CD1c-positive myeloid dendritic cell (primary cell): Measurements from ENCODE around the gene ALG2.
"Not testable (repeated sequence)": the region's sequence is repeated elsewhere in the genome, so short reads cannot be mapped to it uniquely, and the experiment has no call there.

Experiments used
- DNase-seq: peaks from one replicate; pipeline ENCODE4 v3.0.0-alpha.2; 2016; ENCODE audit errors: extremely low spot score

ALG2 gene

DNA sequence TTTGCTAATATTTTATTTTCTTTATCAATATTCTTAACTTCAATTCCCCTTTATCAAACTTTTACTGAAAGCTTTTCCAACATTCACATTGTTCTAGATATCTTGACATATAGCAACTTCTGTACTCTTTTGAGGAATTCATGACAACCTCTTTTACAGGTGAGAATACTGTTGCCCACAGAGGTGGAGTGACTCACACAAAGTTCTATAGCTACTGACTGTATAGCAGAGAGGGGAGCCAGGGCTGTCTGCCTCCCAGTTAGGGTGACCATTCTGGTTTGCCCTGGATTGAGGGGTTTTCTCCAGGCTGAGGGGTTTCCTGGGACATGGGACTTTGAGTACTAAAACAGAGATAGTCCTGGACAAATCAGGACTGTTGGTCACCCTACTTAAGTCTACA lies 16.6 kb upstream of the ALG2 start:
- DNase-seq, result no peak

DNA sequence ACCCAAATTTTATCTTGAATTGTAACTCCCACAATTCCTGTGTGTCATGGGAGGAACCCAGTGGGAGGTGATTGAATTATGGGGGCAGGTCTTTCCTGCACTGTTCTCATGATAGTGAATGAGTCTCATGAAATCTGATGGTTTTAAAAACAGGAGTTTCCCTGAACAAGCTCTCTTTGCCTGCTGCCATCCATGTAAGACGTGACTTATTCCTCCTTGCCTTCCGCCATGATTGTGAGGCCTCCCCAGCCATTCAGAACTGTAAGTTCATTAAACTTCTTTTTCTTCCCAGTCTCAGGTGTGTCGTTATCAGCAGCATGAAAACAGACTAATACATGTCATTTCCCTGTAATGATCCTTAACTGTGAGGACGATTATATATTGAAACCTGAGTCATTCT lies 16.1 kb upstream of the ALG2 start:
- DNase-seq, result not testable (repeated sequence)

DNA sequence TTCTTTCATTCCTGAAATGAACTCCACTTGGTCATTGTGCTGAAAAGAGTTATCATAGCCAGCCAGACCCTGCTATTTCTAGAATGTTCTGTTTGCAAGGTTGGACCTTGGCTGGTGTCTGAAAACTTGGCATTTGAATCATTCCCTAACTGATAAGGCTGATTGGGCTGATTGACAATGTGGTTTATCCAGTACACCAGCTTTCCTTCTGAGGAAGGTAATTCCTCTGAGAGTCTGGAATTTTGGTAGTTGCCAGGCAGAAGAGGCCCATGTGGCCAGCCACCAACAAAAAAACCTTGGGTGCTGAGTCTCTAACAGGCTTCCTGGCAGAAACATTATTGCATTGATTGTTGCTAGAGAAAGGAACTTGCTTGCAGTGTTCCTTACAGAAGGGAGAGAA lies 15.6 kb upstream of the ALG2 start:
- no peak for DNase-seq

DNA sequence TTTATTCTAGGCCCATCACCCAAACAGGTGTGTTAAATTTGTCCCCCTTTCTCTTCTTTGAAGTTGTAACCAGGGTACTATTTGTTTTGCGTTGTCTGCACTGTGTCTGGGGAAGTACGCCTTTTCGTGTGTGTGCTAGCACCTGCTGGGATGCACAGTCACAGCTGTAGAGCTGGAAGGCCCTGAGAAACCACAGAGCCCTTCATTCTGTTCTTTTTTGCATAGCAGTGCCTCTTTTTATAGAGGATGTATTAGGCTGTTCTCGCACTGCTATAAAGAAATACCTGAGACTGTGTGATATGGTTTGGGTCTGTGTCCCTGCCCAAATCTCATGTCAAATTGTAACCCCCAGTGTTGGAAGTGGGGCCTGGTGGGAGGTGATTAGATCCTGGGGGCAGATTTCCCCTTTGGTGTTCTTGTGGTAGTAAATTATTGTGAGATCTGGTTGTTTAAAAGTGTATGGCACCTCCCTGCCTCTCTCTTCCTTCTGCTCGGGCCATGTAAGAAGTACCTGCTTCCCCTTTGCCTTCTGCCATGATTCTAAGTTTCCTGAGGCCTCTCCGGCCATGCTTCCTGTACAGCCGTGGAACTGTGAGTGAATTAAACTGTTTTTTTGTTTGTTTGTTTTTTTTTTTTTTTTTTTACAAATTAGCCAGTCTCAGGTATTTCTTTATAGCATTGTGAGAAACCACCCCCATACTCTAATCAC lies 14.3 kb upstream of the ALG2 start:
- DNase-seq, result no peak

DNA sequence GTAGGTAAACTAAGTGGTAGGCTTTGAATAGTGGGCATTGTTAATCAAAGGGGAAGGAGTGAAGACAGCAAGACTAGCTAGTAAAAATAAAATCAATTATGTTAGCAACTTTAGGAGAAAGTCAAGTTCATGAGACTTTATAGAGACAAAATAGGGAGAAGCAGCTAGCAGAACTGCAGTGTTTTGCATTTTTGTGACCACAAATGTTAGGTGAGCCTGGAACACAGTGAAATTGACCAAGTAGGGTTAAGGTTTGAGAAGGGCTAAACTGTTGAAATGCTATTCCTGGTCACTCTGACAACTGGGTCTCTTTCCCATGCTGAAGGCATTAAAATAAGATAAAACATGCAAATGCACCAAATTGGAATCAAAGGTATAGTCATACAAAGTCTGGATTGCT lies 13.3 kb upstream of the ALG2 start:
- DNase-seq, result no peak

DNA sequence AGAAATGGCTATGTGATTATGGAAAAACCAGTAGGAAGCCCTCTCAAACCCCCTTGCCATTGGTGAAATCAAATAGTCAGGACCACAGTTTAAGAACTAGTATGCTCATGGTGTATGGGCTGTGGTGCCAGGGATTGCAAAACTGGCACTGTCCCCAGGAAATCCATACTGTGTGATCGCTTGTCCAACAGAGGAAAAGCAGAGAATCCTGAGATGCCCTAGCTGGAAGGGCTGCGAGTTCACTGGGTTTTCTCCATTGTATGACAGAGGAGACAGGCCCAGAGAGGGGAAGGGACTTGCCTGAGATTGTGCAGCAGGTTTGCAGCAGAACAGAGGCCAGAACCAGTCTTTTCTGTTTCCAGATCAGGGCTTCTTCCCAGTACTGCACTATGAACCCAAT lies 12.9 kb upstream of the ALG2 start:
- no peak for DNase-seq

DNA sequence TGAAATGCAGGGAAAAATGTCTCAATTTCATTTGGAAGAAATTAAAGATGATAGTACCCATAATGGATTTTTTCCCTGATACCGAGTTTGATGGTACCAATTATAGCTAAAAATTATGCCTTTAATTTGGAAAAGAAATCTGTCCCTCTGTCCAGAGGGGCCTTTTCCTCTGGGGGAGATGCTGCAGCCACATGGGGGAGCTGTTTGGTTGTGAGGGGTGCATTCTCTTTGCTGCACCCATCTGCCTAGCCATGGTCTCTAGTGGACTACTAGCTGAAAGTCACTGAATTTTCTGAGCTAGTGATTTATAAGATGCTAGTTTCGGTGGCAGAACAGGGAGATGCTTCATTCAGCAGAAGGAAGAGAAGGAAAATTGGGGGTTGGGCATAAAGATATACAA lies 10.0 kb upstream of the ALG2 start:
- no peak for DNase-seq

DNA sequence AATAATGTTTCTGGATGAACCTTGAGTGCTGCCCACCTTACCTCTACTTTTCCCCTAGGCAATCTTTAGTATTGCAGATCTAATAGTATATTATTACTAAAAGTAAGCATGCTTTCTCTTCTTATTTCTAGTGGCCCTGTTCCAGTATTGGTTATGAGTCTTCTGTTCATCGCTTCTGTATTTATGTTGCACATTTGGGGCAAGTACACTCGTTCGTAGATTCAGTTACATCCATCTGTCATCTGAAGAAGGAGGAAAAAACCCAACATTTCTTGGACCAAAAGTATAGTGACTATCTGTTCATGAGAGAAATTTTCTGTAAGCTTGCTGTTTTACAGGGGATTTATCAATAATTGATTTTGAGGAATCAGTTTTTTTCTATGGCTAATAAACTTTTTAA lies 8.5 kb upstream of the ALG2 start:
- DNase-seq, result no peak

DNA sequence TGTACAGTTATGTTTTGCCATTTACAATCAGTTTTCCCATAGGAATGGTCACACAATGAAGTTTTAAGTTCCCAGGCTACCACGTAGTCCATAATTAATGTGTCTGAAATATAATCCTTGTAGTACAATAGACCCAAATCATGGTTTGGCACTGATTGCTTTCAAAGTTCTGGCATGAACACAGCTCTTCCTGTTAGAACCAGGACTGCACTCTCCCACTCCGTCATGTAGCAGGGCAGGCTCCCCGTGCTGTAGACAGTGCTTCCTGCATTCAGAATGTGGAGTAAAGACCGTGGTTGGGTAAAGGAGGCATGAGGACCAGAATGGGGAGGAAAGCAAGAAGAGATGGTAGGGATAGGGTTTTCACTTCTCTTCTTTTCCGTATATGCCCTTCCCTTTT lies 4.3 kb upstream of the ALG2 start:
- DNase-seq, result no peak

DNA sequence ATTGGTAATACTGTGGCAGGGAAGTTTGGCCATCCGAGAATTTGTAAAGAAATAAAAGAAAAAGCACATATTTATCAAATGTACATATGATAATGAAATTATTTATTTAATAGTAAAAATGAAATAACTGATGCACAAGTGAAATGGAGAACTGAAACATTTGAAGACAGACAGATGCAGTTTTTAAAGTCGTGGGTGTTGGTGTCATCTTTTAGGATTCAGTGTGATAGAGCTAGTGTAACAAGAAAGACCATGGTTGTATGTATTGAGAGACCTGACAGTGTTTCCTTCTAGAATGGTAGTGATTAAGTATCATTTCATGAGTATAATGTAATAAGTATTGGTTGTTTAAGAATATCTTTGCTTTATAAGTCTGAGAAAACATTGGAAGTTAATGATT lies 2.7 kb upstream of the ALG2 start:
- DNase-seq, result peak; percentile 46

DNA sequence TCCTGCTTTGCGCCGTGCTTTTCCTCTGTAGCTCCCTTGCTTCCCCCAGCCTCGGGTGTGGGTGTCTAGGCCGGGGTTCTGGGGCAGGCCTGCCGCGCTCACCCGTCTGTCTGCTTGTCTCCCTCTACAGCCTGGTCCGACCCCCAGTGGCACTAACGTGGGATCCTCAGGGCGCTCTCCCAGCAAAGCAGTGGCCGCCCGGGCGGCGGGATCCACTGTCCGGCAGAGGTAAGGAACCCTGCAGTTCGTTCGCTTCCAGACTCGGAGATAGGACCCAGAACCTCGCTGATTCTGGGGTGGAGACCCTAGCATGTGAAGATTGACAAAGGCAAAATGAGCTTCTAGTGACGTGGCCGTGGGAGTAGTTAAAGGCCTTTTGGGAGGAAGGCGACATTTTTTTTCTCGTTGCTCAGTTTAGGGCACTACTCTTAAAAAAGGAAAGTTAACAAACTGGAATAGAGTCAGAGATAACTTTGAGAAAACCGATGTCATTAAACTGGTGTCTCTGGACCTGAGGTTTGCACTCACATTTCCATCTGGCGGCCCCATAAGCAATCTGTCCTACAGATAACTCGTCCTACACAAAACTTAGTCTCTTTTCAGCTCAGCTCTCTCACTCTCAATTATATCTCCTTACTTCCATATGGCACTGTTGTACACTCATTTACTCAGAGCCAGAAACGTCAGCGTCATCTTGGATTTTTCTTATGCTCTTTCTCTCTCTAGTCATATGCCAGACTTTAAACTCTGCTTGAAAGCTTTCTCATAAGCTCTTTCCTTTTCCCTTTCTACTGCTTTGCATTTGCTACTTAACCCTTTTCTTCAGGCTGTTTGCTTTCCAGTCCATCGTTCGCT lies 901 bp upstream of the ALG2 start:
- DNase-seq, result peak; percentile 36

DNA sequence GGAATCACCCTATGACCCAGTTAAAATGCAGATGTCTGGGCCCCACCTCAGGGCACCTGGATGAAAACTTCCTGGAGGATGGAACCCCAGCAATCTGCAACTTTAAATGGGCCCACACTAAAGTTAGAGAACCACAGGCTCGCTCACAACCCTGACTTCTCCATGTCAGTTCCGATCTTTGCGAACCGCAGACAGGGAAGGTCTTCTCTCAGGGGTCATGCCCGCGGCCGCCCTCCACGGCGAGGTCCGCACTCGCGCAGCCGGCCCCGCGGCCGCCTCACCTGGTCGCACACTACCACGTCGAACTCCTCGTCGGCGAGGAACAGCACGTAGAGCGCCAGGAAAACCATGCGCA lies 499 bp downstream of the ALG2 start:
- DNase-seq, result peak; percentile 61

DNA sequence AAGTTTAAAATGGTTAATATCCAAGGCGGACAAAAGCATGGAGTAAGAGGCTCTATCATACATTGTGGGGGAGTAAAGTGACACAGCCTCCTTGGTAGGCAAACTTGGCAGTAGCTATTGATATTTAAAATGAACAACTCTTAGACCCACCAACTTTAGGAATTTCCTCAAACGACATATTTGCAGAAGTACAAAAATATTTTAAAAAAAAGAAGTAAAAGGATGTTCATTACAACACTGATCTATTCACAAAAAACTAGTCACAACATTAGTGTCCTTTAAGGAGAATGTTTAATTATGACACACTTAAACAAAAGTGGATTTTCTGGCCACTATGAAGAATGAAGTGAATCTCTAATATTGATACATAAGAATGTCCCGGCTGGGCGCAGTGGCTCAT lies 1.7 kb downstream of the ALG2 start:
- peak; percentile 38 for DNase-seq

DNA sequence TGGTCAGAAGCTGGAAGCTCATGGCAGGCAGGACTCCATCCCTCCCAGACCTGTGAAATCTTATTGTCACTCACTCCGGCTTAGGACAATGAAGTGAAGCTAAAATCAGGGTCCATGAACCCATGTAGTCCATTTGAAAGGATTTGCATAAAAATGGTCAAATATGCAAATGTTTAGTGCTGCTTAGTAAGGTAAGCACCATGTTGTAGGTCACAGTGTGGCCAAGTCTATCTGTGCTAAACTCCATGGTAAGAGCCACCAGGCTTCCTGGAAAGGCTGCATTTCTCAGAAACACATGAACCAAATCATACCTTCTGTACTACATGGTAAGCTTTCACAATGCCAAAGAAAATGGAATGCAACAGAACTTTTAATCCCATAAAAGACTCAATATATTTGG lies 5.7 kb downstream of the ALG2 start:
- no peak for DNase-seq

DNA sequence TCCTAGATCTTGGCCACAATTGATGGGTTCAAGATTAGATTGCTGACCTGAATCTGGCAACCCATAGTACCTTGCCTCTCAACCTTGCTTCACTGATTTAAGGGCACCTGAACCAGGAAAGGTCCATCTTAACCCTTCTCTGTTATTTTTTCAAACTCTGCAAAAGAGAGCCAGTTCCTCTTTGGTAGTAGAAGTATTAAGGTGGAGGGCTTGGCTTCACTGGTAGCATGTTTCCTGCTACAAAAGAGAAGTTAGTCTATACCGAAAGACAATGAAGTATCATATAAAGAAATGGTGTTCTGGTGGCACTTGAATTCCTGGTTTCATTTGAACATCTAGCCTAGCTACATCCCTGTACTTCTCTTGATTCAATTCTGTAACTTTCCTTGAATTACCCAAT lies 8.5 kb downstream of the ALG2 start:
- peak; percentile 3 for DNase-seq

DNA sequence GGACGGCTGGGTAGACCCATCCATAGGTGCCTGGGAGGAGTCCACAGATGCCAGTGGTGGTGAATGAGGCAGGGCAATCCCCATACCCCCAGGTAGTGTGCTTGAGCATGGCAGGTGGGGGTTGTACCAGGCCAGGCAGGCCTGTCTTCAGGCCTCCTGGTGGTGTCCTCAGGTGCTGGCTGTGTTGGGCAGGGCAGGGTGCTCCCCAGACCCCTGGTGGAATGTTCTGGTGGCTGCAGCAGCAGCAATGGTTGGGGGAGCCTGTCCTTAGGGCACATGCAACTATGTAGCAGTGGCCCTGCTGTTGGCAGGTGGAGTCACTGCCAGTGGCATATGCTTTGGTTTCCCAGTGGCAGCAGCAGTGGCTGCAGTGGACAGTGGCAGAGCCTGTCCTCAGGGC lies 10.0 kb downstream of the ALG2 start:
- DNase-seq, result no peak

DNA sequence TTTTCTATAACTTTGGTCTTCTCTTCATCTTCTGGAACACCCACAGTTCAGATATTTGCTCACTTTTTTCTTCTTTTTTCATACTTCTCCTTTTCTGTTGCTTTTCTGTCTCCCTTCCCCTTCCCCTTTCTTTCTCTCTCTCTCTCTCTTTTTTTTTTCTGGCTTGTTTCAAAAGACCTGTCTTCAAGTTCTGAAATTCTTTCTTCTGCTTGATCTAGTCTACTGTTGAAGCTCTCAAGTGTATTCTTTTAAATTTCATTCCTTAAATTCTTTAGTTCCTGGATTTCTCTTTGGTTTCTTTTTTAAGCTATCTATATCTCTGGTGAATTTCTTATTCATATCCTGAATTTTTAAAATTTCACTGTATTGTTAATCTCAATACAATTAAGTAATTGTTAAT lies 11.2 kb downstream of the ALG2 start:
- DNase-seq, result no peak

DNA sequence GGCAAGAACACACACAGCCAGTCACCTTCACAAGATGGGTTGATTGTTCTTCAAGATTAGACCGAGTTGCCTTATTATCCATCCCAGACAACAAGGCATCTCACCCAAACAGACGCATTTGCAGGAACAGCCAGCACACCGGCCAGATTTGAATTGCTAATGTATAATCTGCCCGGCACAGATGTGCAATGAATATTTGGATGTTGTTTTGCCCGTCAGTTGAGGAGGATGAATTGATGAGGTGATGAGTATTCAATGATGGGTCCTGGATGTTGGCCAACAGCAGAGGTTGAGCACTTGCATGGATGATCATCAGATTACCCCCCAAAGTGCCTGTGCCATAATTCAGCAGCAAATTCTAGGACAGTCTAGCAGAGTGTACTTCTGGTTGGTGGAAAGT lies 20.1 kb downstream of the ALG2 start:
- no peak for DNase-seq

DNA sequence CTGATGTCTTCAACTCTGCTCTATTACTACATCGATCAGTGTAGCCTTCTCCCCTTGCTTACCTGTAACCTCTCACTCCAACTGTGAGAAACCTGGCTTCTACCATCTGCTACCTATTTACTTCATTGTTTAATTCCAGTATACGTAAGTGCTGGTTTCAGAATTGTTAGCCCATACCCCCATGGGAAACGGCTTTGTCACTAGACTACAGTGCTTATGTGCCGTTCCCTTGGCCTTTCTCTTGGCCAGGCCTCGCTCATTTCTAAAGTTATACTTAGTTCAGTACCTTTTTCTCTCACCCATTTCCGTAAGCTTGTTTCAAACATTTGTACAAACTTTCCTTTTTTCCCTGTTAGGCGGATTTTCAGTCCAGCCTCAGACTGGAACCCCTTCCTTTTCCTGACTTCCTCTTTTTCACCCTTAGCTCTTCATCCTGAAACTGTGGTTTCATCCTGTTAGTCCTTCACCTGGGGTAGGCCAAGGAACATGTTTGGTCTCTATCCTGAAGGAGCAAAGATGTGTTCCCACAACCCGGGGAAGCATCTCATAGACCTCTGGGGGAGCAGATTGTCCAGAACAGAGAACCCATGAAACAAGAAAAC lies 21.7 kb downstream of the ALG2 start:
- no peak for DNase-seq

DNA sequence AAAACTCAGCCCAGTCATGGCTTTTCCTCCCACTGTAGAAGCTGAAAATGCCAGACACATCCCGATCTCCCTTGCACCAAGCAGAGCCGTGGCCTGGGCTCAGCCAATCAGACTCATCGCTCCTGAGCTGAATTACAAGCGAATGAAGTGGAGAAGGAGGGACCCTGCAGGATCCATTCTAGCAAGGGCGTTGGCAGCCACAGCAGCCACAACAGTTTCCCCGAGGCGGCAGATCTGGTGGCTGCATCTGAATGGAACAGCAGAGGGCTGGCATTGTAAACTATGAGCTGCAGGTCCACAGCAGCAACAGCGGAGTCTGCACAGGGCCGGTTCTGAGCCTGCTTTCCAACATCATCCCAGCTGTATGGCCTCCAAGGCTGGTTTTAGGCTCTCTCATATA lies 23.8 kb downstream of the ALG2 start:
- no peak for DNase-seq

DNA sequence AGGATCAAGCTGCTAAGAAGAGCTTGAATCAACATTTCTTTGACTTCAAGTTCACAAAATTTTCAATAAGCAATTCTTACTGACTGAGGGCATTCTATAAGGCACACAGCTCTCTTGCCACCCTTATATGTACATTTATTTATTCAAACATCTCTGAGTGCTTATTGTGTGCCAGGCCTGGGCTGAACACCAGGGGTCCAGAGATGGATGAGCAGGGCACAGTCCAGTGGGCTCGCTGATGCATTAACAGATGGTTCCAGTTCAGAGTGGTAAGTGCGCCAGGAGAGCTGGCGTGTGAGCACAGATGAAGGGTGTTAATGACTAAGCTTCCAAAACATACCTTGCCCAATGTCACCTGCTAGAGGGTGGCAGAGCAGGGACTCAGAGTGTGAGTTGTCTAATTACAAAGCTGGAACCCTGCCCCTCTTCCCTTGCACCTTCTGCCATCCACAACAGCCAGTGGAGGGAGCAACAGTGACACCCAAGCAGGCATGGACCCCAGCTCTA lies 24.6 kb downstream of the ALG2 start:
- DNase-seq, result no peak

DNA sequence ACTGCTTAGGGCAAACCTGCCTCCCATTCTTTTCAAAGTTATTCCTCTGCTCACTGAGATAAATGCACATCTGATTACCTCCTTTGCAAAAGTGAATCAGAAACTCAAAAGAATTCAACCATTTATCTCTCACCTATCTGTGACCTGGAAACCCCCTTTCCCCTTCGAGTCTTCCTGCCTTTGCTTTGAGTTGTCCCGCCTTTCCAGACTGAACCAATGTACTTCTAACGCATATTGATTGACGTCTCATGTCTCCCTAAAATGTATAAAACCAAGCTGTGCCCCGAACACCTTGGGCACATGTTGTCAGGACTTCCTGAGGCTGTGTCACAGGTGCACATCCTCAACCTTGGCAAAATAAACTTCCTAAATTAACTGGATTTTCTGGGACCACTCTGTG lies 25.3 kb downstream of the ALG2 start:
- DNase-seq, result not testable (repeated sequence)

DNA sequence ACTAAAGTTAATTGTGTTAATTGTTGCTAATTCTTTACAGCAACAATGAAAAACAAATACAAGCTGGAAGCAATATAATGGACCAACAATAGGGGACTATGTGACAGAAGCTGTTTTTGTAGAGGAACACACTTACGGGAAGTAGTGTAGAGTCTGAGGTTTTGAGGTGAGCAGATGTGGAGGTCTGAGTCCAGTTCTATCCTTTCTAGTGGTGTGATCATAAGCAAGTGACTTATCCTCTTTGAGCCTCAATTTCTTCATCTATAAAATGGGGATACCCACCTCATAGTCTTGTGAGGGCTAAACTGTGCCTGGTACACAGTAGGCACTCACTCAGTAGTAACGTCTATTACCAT lies 28.3 kb downstream of the ALG2 start:
- DNase-seq, result no peak
